Measurements from ENCODE around the gene ITPKB.

ITPKB gene

DNA sequence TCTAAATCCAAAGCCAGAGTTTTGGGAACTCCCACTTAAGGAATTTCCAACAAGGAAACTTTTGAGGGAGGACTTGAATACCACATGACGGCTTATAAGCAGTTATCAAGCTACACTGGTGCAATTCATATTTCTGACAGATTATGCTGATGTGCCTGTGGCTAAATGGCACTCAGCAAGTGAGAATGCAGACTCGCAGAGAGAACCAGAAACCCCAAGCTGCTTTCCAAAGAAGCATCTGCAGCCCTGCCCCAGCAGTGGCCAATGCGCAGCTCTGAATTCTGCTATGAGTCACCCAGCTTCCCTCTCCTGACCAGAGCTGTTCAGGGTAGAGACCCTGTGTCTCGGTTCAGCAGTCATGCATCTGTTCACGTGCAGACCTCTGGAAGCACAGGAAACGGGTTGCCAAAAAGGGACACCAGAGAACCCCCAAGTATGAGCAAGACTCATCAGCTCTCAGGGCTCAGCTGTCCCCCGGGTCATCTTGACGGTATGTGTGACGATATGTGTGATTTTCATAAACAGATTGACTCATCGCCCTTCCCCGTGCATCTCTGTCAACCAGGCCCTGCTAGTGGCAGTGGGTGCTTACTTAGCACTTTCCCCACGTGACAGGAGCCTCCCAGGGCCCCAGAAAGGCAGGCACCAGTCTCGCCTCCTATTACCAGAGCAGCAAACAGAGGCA lies 76.3 kb downstream of the ITPKB start:
- Mint-ChIP-seq H3K9me3 (no peaks in the 10 kb centered on the region), H3K36me3 (no peaks in the 10 kb centered on the region), H3K27ac (peak overlapping the region; percentile 95), H3K27me3 (no peaks in the 10 kb centered on the region), H3K4me1 (peaks cover 98% of the 10 kb centered on the region), H3K4me3 (peak overlapping the region; percentile 70)

DNA sequence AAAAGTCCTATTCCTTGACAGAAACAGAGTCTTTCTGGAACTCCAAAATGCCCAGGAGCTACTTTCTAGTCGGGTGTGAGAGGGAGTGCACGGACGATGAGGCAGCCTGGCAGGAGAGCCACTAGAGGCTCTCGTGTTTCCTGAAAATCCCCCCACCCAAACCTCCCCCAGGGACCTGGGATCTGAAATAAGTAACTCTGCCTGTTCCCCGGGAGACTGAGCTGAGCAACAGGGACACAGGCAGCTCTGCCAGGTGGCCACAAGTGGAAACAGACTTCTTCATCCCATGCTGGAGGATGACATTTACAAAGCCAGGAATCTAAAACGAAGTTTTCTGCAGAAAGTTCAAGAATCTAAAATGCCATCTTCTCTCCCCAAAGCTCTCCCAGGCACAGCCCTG lies 77.1 kb downstream of the ITPKB start:
- Mint-ChIP-seq H3K36me3 (no peaks in the 10 kb centered on the region), H3K9me3 (no peaks in the 10 kb centered on the region), H3K4me1 (peaks cover 98% of the 10 kb centered on the region), H3K27ac (peak overlapping the region; percentile 95), H3K27me3 (no peaks in the 10 kb centered on the region), H3K4me3 (peak overlapping the region; percentile 58)

DNA sequence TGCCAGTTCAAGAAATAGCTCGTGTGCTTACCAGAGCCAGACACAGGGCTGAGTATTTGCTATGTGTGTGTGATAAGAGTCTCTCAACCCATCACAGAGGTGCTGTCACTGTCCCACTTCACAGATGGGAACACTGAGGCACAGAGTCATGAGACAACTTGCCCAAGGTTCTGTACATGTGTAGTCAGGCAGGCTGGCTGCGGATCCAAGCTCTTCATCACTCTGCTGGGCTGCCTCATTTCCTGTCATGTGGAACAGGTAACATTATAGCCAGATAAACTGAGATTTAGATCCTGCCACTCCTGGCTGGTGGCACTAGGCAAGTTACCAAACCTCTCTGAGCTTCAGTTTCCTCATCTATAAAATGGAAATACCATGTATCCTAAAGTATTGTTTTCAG lies 77.8 kb downstream of the ITPKB start:
- Mint-ChIP-seq H3K36me3 (no peaks in the 10 kb centered on the region), H3K9me3 (no peaks in the 10 kb centered on the region), H3K4me3 (peak overlapping the region; percentile 58), H3K27me3 (no peaks in the 10 kb centered on the region), H3K27ac (peak overlapping the region; percentile 95), H3K4me1 (peaks cover 98% of the 10 kb centered on the region)

DNA sequence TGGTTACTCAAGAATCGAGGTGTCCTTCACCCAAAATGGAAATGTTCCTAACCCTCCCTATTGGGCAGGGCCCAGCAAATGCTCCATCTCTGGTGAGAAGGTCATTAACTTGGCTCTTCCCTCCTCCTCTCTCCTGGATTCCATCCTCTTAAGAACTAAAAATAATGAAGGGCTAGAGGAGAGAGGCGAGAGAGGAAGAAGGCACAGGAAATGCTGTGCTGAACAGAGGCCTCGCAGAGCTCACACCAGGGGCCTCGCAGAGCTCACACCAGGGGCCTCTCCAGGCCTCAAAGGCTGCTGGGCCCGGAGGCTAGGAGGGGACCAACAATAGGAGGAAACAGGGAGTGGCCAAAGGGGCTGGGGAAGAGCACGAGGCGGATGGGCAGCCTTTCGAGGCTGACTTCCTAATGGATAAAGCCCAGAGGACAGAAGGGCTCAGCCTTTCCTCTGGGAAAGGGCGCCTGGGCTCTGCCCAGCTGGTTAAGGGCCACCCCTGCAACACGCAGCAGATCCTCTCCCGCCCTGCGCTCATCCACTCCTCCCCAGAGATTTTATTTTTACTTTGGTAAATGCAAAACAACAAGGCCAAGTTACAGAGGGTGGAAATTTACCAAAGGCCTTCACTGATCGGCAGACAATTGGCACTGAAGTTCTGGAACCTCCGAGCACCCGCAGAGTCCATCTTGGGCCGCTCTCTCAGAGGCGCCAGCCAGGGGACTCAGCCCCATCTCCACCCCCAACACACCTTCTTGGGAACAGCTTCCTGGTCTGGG lies 78.5 kb downstream of the ITPKB start:
- Mint-ChIP-seq H3K36me3 (no peaks in the 10 kb centered on the region), H3K27ac (peak overlapping the region; percentile 99), H3K27me3 (no peaks in the 10 kb centered on the region), H3K4me1 (peaks cover 98% of the 10 kb centered on the region), H3K4me3 (peak overlapping the region; percentile 76), H3K9me3 (no peaks in the 10 kb centered on the region)

DNA sequence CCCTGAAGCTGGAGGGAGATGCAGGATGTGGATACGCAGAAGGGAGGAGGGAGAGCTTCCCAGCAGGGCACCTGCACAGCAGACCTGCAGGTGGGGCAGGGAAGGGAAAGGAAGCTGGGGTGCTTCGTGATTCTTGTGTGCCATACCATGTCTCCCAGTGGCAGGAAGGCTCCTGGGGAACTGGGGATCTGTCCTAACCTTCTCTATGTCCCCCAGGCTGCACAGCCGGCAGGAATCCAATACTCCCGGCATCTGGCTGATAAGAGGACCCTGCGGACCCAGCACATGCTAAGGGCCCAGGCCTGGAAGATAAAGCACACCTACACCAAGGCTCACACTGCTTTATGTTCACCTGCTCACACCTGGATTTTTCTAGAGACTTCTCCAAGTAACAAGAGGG lies 79.4 kb downstream of the ITPKB start:
- Mint-ChIP-seq H3K4me3 (peak overlapping the region; percentile 19), H3K9me3 (no peaks in the 10 kb centered on the region), H3K27ac (peak overlapping the region; percentile 99), H3K4me1 (peaks cover 91% of the 10 kb centered on the region), H3K27me3 (no peaks in the 10 kb centered on the region), H3K36me3 (no peaks in the 10 kb centered on the region)

DNA sequence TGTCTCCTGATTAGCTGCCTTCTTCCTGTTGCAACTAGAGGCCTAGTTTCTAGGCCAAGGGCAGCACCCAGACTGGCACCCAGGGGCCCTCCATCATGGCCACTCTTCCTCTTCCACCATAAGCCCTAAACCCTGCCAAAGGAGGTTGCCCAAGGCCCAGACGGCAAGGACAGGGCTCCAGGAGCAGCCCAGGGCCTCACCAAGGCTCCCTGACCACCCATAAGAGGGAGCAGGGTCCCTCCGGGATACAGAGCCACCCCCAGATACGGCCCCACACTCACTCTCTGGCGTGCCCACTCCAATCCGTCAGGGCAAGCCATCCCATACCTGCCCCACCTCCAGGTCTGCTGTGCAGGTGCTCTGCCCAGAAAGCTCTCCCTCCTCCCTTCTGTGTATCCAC lies 79.9 kb downstream of the ITPKB start:
- H3K27me3 Mint-ChIP-seq: no peaks in the 10 kb centered on the region
- peaks cover 86% of the 10 kb centered on the region for H3K4me1 Mint-ChIP-seq
- peak overlapping the region; percentile 77 for H3K27ac Mint-ChIP-seq
- no peaks in the 10 kb centered on the region for H3K9me3 Mint-ChIP-seq
- H3K36me3 Mint-ChIP-seq: no peaks in the 10 kb centered on the region
- no peak overlapping the region for H3K4me3 Mint-ChIP-seq

DNA sequence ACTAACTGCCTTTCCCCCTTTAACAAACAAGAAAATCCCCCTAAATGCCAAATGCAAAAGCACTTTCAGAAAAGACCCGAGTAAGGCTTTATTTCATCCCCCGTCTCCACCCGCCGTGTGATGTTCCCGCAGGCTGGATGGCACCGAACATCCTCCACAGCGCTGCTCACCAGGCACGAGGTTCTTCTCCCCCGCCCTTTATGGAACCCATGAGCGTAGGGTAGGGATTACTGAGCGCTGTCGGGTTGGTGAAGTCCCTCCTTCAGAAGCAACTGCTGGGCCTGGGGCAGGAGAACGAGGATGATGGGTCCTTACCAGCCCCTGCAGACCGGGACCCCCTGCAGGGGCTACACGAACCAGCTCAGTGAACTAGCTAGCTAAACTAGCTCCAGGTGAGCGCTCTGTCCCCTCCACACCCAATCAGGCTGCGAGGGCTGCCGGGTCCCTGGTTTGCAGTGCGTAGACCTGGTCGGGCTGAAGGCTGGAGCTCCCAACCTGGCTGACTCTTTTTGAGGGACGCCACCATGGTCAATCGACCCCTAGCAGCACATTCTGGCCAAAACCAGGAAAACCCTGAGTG lies 80.4 kb downstream of the ITPKB start:
- no peaks in the 10 kb centered on the region for H3K27me3 Mint-ChIP-seq
- H3K36me3 Mint-ChIP-seq: no peaks in the 10 kb centered on the region
- H3K9me3 Mint-ChIP-seq: no peaks in the 10 kb centered on the region
- peaks cover 81% of the 10 kb centered on the region for H3K4me1 Mint-ChIP-seq
- peak overlapping the region; percentile 26 for H3K4me3 Mint-ChIP-seq
- H3K27ac Mint-ChIP-seq: peak overlapping the region; percentile 90

DNA sequence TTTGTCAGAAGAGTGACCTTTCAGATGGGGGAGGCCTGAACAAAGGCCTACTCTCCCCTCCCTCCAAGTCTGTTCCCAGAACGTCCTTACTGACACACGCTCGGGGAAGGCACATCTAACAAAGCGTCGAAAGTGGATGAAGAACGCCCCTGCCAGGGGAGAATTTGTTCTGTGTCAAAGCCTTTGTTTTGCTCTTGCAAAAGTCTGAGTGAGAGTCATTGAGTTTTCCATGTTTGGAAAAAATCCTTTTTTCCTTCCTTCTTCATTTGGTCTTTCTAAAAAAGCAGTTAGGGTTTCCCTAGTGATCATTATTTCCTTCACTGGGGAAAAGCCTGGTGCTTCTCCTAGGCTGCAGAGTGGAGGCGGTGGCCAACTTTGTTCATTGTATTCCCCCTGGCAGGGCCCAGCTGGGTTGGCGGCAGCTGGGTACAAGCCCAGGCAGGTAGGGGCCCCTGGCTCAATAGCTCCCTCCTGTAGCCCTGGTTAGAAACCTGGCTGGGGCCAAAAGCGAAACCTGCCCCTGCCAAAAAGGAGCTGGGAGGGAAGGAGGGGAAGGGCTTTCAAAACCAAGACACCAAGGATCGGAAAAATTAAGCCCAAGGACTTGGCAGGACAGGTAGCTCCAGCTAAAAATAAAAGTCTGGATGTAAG lies 81.1 kb downstream of the ITPKB start:
- peaks cover 75% of the 10 kb centered on the region for H3K4me1 Mint-ChIP-seq
- no peaks in the 10 kb centered on the region for H3K9me3 Mint-ChIP-seq
- no peaks in the 10 kb centered on the region for H3K27me3 Mint-ChIP-seq
- H3K27ac Mint-ChIP-seq: peak overlapping the region; percentile 90
- H3K4me3 Mint-ChIP-seq: peak overlapping the region; percentile 26
- no peaks in the 10 kb centered on the region for H3K36me3 Mint-ChIP-seq

DNA sequence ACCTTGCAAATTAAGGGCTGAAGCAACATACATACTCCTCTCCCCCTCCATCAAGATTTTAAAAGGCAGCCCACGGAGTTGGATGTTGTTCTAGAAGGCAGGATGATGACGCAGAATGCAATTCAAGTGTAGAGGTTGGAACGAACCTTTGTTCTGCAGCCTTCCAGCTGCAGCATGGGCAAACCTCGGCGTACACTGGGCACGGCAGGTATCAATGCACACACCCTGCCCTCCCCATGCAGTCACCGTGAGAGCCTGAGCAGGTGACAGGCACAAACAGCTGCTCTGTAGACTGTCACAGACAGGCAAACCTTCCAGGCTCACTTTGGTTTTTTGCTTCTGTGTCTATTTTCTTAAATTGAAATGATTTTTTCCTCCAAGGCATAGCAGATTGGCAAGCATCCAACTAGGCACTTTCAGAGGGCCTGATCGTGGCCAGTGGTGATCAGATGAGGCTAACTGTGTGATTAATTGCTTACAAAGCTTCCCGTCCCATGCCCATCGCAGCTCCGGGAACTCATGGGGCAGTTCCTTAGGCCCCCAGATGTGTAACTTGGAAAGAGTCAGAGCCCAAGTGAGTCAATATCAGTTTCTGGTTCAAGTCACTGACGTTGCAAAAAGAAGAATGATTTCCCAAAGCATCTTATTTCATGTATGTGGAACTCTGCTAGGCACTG lies 82.3 kb downstream of the ITPKB start:
- H3K4me1 Mint-ChIP-seq: peaks cover 62% of the 10 kb centered on the region
- H3K4me3 Mint-ChIP-seq: peak overlapping the region; percentile 61
- H3K27ac Mint-ChIP-seq: peak overlapping the region; percentile 90
- H3K9me3 Mint-ChIP-seq: no peaks in the 10 kb centered on the region
- H3K27me3 Mint-ChIP-seq: no peaks in the 10 kb centered on the region
- no peaks in the 10 kb centered on the region for H3K36me3 Mint-ChIP-seq

DNA sequence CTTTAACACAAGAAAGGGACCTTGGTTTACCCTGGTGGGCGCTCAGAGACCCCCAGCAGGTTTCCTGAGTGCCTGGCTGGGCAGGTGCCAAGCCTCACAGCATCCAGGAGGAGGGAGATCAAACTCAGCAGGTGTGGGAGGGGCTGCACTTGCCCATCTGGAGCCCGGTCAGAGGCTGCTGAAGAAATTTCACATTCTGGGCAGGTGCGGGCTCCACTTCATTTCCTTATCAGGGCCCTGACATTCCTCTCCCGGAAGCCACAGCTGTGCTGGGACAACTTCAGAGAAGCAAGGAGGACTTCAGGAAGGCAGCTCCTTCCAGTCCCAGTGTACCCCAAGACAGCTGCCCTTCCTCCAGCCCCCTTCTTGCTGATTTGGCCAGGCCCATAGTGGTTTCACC lies 82.9 kb downstream of the ITPKB start:
- Mint-ChIP-seq H3K4me1 (peaks cover 57% of the 10 kb centered on the region), H3K9me3 (no peaks in the 10 kb centered on the region), H3K4me3 (peak overlapping the region; percentile 61), H3K36me3 (no peaks in the 10 kb centered on the region), H3K27me3 (no peaks in the 10 kb centered on the region), H3K27ac (peak overlapping the region; percentile 90)

DNA sequence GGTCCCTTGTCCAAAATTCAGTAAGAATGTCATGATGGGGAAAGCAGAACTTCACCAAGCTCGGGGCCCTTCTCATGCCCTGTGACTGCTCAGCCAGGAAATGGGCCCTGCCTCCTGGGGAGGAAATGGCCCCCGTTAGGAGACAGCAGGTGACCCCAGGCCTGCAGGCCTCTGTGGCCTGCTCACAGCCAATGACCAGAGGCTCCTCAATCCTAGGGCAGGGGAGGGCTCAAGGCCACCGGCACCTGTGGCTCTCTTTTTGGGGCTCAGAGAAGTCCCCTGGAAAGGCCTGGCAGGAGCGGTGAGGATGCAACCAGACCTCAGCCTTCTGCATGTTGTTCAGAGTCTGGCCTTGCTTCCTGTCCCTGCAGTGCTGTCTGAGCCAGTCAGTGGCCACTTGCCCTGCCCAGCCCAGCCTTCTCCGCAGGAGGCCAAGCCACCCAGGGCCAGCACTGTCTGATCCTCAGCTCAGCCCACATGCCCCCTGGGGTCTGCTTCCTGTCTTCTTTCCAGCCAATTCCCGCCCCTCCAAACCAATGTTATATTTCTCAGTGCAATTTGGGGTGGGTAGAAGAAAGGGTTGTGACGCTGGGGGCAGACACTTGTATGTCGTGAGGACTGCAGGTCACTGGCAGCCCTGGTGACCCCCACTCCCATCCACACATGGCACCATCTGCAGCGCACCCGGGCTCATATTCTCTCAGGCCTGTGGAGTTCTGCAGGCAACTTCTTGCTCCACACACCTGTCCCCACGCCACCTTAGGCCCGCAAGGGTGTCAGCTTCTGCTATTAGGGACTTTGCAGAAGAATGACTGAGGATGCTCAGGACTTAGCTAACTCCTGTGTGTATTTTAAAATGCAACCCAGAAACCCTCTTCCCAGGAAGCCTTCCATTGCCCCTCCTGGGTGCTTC lies 83.6 kb downstream of the ITPKB start:
- peak overlapping the region; percentile 74 for H3K4me3 Mint-ChIP-seq
- H3K9me3 Mint-ChIP-seq: no peaks in the 10 kb centered on the region
- H3K36me3 Mint-ChIP-seq: no peaks in the 10 kb centered on the region
- peaks cover 50% of the 10 kb centered on the region for H3K4me1 Mint-ChIP-seq
- H3K27me3 Mint-ChIP-seq: no peaks in the 10 kb centered on the region
- peak overlapping the region; percentile 35 for H3K27ac Mint-ChIP-seq

DNA sequence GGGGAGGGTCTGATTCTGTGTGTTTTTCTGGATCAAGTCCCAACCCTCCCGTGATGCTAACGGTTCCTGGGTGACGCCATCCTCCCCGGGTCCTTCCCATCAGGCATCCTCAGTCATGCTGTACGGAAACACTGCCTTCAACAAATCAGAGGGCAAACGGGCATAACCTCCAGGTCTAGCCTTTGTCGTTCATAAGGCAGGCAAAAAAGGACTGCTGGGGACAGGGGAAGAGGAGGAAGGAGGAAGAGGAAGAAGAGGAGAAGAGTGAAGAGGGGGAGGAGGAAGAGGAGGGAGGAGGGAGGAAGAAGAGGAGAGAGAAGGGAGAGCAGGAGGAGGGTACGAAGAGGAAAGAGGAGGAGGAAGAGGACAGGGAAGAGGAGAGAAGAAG lies 84.4 kb downstream of the ITPKB start:
- Mint-ChIP-seq H3K27me3 (no peaks in the 10 kb centered on the region), H3K9me3 (no peaks in the 10 kb centered on the region), H3K36me3 (no peaks in the 10 kb centered on the region), H3K4me3 (peak overlapping the region; percentile 74), H3K27ac (no peak overlapping the region), H3K4me1 (peaks cover 41% of the 10 kb centered on the region)

DNA sequence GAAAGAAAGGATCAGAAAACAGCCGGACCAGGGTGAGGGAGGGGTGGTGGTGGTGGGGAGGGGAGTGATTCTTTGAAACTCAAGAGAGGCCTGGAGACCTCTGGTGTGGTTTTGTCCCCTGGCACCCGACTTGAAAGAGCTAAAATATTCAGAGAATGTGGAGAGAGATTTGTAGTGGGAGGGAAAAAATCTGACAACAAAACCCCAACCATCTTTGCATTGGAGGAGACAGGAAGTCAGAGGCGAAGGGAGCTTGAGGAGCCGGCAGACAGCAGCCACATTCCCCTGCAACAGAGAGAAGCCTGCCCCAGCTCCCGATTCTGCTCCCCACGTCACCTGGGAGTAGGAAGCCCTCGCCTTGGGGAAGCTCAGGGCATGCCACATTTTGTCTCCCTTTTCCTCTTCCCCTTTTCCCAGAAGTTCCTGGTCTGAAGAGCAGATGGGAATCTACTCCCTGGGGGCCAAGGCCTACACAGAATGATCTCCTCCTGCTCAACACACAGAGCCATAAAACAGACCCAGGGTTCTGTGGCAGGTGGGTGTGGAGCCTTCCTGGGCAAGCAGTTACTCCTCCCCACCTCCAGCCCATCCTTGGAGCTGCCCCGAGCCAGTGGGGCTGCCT lies 84.9 kb downstream of the ITPKB start:
- H3K36me3 Mint-ChIP-seq: no peaks in the 10 kb centered on the region
- H3K27me3 Mint-ChIP-seq: no peaks in the 10 kb centered on the region
- H3K27ac Mint-ChIP-seq: no peak overlapping the region
- H3K4me3 Mint-ChIP-seq: peak overlapping the region; percentile 74
- H3K9me3 Mint-ChIP-seq: no peaks in the 10 kb centered on the region
- peaks cover 36% of the 10 kb centered on the region for H3K4me1 Mint-ChIP-seq

DNA sequence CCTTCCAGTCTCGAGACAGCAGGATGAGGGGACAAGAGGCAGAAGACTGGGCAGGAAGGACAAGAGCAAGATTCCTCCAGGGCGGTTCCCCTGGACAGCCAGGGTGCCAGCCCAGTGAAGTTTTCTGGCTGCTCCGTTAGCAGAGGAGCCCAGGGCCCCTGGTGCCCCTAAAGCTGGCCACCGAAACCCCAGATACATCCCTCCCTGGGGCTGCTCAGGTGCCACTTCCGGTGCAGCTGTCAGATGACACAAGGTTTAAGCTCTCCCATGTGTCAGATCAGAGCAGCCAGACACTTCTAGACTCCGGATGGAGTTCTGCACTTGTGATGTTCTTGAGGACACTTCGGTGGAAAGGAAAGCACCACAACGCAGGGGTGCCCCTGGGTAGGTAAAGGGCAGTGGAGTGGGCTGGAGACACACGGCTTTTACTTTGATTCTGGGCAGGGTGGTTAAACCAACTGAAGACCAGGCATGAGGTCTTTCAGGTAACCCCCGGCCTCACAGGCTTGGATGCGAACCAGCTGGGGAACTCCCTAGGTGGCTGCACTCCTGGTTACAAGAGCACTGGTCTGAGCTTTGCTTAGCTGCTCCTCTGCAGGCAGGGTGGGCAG lies 85.7 kb downstream of the ITPKB start:
- peak overlapping the region; percentile 74 for H3K4me3 Mint-ChIP-seq
- H3K9me3 Mint-ChIP-seq: no peaks in the 10 kb centered on the region
- no peaks in the 10 kb centered on the region for H3K27me3 Mint-ChIP-seq
- no peaks in the 10 kb centered on the region for H3K36me3 Mint-ChIP-seq
- H3K4me1 Mint-ChIP-seq: peaks cover 30% of the 10 kb centered on the region
- no peak overlapping the region for H3K27ac Mint-ChIP-seq
